ENCODE measurements around the gene FRY. TPM values are rescaled to one million over a fixed set of nuclear protein-coding genes. Genes with fewer than 3 reads are reported as not detected.

FRY gene
- total and polyA plus RNA-seq, 10 of the 15 experiments (the other 5 are each of a cell fraction or from before 2014, with no cell fraction given) = 0.18 to 1.4 (median 0.30) TPM

DNA sequence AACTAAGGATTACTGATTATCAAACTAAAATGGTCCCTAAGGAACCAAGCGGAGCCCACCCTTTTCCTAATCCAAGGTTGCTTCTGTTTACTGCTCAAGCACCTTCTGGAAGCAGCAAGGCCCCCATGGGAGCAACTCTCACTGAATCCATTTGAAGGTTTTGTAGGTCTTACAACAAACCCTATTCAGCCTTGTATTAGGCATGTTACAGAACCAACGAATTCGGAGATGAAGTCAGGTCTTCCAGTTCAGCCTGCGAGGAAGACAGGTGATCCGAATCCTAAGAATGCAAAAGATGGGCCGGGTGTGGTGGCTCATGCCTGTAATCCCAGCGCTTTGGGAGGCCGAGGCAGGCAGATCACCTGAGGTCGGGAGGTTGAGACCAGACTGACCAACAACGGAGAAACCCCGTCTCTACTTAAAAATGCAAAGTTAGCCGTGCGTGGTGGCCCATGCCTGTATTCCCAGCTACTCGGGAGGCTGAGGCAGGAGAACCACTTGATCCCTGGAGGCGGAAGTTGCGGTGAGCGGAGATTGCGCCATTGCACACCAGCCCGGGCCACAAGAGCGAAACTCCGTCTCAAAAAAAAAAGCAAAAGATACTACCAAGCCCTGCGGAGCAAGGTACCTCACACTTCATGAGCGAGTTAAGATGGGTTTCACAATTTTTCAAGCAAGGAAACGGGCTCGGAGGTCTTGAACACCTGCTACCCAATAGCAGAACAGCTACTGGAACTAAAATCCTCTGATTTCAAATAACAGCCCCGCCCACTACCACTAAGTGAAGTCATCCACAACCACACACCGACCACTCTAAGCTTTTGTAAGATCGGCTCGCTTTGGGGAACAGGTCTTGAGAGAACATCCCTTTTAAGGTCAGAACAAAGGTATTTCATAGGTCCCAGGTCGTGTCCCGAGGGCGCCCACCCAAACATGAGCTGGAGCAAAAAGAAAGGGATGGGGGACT is 283.0 kb downstream of the FRY start:
- no peak for FAIRE-seq
- Histone ChIP-seq H3K4me2 (ENCODE audit: control insufficient read depth, insufficient read depth) (peak overlapping the region; percentile 100), H3K4me1 (ENCODE audit: control insufficient read depth, insufficient read depth, low read length) (peaks cover 20% of the 10 kb centered on the region), H3K36me3 (ENCODE audit: control insufficient read depth in 2 of 2, insufficient read depth in 2 of 2, low read length in 1 of 2) (no peaks in the 10 kb centered on the region), H3K79me2 (ENCODE audit: control insufficient read depth, insufficient read depth, low read length) (peaks cover 21% of the 10 kb centered on the region), H3K9me3 (replicated peaks; ENCODE audit: control insufficient read depth, insufficient read depth, low read length) (no peaks in the 10 kb centered on the region; the same call in 2 of the 3 replicates), H3K27me3 (replicated peaks in 1 of 2; ENCODE audit: control insufficient read depth in 2 of 2, insufficient read depth in 2 of 2, low read length in 1 of 2) (no peaks in the 10 kb centered on the region), H3K4me3 (peak overlapping the region; percentile 78), H3K9ac (ENCODE audit: control insufficient read depth, insufficient read depth, low read length) (peak overlapping the region; percentile 92), H4K20me1 (ENCODE audit: control insufficient read depth, insufficient read depth) (no peaks in the 10 kb centered on the region), H3K27ac (ENCODE audit: control insufficient read depth, insufficient read depth) (peak overlapping the region; percentile 97), H2AFZ (ENCODE audit: control insufficient read depth, low read depth, low read length) (peak overlapping the region; percentile 84)
- 67% methylated on average over 32 of the region's 32 CpGs for WGBS (ENCODE audit: insufficient coverage, insufficient replicate concordance, low lambda C conversion rate, missing lambda C conversion rate)
- peak; percentile 84; the same call in 1 of the 2 replicates for TF ChIP-seq ZBTB33 (IDR thresholded peaks at IDR 0.05)
- peak in 1 of 2 experiments; percentile 53; a peak in 1 of 4 replicates for TF ChIP-seq IKZF2 (IDR thresholded peaks at IDR 0.05)
- TF ChIP-seq RUNX3 (IDR thresholded peaks at IDR 0.05; ENCODE audit: low read length) = peak; percentile 6; the same call in 1 of the 2 replicates
- TF ChIP-seq, protein P1, sequence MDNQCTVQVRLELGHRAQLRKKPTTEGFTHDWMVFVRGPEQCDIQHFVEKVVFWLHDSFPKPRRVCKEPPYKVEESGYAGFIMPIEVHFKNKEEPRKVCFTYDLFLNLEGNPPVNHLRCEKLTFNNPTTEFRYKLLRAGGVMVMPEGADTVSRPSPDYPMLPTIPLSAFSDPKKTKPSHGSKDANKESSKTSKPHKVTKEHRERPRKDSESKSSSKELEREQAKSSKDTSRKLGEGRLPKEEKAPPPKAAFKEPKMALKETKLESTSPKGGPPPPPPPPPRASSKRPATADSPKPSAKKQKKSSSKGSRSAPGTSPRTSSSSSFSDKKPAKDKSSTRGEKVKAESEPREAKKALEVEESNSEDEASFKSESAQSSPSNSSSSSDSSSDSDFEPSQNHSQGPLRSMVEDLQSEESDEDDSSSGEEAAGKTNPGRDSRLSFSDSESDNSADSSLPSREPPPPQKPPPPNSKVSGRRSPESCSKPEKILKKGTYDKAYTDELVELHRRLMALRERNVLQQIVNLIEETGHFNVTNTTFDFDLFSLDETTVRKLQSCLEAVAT (IDR thresholded peaks at IDR 0.05) = peak; percentile 92; the same call in 1 of the 2 replicates
- TF ChIP-seq ATF3 (IDR thresholded peaks at IDR 0.05; ENCODE audit: borderline replicate concordance, extremely low read depth, low read depth, low read length) = no peak
- TF ChIP-seq ATF7 (IDR thresholded peaks at IDR 0.05; ENCODE audit: low read depth) = peak; percentile 69
- intact Hi-C loops (cut with micrococcal nuclease; ENCODE audit: unreplicated experiment) = loop anchor here (5.0 kb wide), 2 partner anchors 113 to 223 kb away; partner anchors contain the start of genes N4BP2L1 and N4BP2L2
- ChIA-PET RAD21 (ENCODE audit: unreplicated experiment) (interaction anchor here (0.7 to 2.3 kb wide), 11 partner anchors 111 to 422 kb away, joined by 3 to 14 read pairs (median 4); partner anchors contain the start of genes N4BP2L1, N4BP2L2 and PDS5B), POLR2A (interaction anchor here (0.6 to 3.1 kb wide), 10 partner anchors 8 to 349 kb away, joined by 3 to 16 read pairs (median 4); partner anchors contain the start of gene N4BP2L1), CTCF (interaction anchor here (0.5 to 3.3 kb wide), 10 partner anchors 8 to 1446 kb away, joined by 3 to 23 read pairs (median 4); no protein-coding TSS in a partner anchor), SMC1A (ENCODE audit: uncharacterized antibody, unreplicated experiment) (interaction anchor here (0.7 to 2.9 kb wide), 10 partner anchors 8 to 423 kb away, joined by 3 to 14 read pairs (median 3); partner anchors contain the start of gene N4BP2L1)
- in situ Hi-C loops (cut with MboI) = loop anchor here (5.0 kb wide), 2 partner anchors 282 to 402 kb away; partner anchors contain the start of gene FRY
- no peak for DNase-seq (ENCODE audit: low read depth, low spot score)
- peak; percentile 60 for ATAC-seq
- BruUV-seq (replicated peaks) = TSS peak; percentile 93
